ENCODE measurements around the gene EDAR. TPM values are rescaled to one million over a fixed set of nuclear protein-coding genes. Genes with fewer than 3 reads are reported as not detected.

EDAR gene
- total RNA-seq, 1 donor from 2014 or later, result not detected

DNA sequence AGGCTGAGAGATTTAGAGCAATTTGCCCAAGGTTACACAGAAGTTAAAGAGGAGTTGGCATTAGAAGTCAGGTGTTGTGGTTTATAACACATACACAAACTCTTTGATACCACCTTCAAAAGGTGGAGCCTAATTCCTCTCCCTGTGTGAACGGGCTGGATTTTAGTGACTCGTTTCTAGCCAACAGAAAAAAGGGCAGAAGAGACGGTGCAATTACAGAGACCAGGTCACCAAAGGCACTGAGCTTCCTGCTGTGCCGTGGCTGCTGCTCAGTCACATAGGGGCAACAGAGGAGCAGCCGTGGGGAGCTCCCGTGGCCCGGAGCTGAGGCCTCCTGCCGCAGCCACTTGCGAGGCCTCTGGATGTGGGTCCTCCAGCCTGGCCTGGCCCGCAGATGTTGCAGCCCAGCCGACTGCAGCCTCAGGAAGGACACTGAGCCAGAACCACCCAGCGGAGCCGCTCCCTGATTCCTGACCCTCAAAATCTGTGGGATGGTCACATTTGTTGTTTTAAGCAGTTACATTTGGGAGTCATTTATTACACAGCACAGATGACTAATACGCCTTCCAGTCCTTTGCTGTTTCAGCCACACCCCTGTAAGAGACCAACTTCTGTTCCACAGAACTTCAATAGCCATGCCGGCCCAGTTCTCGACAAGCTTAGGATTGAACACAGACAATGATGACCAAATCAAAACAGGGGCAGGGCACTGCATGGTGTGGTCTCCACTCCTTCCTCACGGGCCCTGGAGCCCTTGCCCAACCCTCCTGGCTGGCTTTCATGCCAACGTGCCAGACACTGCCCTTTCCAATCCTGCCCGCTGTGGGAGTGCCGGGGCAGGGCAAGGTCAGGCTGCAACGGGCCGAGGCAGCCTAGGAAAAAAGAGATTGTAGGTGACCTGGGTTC, 17.1 kb downstream of the EDAR start:
- no peak overlapping the region for H3K4me3 Mint-ChIP-seq (ENCODE audit: unreplicated experiment)
- TF ChIP-seq, protein P1, sequence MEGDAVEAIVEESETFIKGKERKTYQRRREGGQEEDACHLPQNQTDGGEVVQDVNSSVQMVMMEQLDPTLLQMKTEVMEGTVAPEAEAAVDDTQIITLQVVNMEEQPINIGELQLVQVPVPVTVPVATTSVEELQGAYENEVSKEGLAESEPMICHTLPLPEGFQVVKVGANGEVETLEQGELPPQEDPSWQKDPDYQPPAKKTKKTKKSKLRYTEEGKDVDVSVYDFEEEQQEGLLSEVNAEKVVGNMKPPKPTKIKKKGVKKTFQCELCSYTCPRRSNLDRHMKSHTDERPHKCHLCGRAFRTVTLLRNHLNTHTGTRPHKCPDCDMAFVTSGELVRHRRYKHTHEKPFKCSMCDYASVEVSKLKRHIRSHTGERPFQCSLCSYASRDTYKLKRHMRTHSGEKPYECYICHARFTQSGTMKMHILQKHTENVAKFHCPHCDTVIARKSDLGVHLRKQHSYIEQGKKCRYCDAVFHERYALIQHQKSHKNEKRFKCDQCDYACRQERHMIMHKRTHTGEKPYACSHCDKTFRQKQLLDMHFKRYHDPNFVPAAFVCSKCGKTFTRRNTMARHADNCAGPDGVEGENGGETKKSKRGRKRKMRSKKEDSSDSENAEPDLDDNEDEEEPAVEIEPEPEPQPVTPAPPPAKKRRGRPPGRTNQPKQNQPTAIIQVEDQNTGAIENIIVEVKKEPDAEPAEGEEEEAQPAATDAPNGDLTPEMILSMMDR (IDR thresholded peaks at IDR 0.05; ENCODE audit: partially characterized antibody, unreplicated experiment), result no peak
- H3K9me3 Mint-ChIP-seq (ENCODE audit: unreplicated experiment), result peaks cover 2% of the 10 kb centered on the region
- H3K36me3 Mint-ChIP-seq (ENCODE audit: unreplicated experiment), result no peaks in the 10 kb centered on the region
- peaks cover 2% of the 10 kb centered on the region for H3K27me3 Mint-ChIP-seq (ENCODE audit: unreplicated experiment)
- no peak overlapping the region for H3K27ac Mint-ChIP-seq (ENCODE audit: unreplicated experiment)
- DNase-seq, result no peak
- H3K4me1 Mint-ChIP-seq (ENCODE audit: low read depth, unreplicated experiment), result no peaks in the 10 kb centered on the region

DNA sequence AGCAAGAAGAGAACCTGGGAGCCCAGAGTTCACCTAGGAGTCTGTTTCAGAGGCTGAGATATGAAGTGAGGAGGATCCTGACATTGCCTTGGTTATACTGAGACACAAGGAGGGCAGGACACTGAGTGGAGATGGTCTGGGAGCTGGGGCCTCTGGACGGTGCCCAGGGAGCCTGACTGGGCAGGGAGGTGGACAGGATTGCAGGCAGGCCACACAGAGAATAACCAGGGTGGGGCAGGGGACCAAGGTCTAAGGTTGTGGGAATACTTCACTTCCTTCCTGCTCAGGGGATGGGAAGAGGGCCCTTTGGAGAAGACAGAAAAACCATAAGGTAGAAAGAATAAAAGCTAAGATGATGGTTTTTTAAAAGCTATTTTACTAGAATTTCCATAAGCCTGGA, 18.7 kb downstream of the EDAR start:
- Mint-ChIP-seq H3K27ac (ENCODE audit: unreplicated experiment) (no peak overlapping the region), H3K27me3 (ENCODE audit: unreplicated experiment) (peaks cover 2% of the 10 kb centered on the region), H3K4me1 (ENCODE audit: low read depth, unreplicated experiment) (no peaks in the 10 kb centered on the region), H3K4me3 (ENCODE audit: unreplicated experiment) (no peak overlapping the region), H3K9me3 (ENCODE audit: unreplicated experiment) (no peaks in the 10 kb centered on the region), H3K36me3 (ENCODE audit: unreplicated experiment) (no peaks in the 10 kb centered on the region)
- TF ChIP-seq, protein P1 (IDR thresholded peaks at IDR 0.05; ENCODE audit: partially characterized antibody, unreplicated experiment), result no peak
- DNase-seq, result no peak

DNA sequence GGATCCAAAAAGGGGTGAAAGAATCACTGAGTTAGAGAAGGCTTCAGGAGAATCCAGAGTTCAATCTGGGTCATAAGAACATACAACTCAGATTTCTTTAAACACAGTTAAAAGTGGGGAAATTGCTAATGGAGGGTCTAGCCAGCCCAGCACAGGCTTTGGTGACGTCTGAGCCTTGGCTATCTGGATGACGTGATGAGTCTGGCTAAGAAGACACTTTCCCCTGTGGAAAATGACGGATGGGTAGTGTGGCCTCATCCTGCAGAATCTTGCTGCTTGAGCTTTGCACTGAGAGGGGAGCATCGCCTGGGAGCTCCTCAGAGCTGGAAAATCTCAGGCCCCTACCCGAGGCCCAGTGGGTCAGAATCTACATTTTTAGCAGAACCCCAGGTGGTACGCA, 19.2 kb downstream of the EDAR start:
- H3K27me3 Mint-ChIP-seq (ENCODE audit: unreplicated experiment), result peaks cover 2% of the 10 kb centered on the region
- no peak for DNase-seq

DNA sequence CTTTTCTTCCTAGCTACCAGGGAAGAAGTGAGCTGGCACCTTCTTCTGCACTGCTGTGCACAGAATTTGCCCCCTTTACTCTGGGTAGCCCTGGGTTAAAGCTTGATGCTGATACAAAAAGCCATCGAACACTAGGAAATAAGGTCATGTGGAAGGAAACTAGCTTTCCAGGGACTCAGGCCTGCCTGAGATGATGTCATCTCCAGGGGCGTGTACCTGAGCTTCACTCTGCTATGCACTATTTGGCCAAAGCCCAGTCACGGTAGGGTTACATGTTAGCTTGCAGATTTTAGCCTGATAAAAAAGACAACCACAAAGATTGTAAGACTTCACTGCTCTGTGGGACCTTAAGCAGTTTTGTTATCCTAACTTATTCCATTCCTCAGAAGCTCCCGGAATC, 20.4 kb downstream of the EDAR start:
- no peaks in the 10 kb centered on the region for H3K9me3 Mint-ChIP-seq (ENCODE audit: unreplicated experiment)
- no peak overlapping the region for H3K27ac Mint-ChIP-seq (ENCODE audit: unreplicated experiment)
- DNase-seq, result no peak
- H3K4me3 Mint-ChIP-seq (ENCODE audit: unreplicated experiment), result no peak overlapping the region
- no peaks in the 10 kb centered on the region for H3K4me1 Mint-ChIP-seq (ENCODE audit: low read depth, unreplicated experiment)
- H3K36me3 Mint-ChIP-seq (ENCODE audit: unreplicated experiment), result no peaks in the 10 kb centered on the region
- peaks cover 2% of the 10 kb centered on the region for H3K27me3 Mint-ChIP-seq (ENCODE audit: unreplicated experiment)
- TF ChIP-seq, protein P1 (IDR thresholded peaks at IDR 0.05; ENCODE audit: partially characterized antibody, unreplicated experiment), result no peak

More for the DNA sequence above, 19.2 kb downstream of the EDAR start:
- no peaks in the 10 kb centered on the region for H3K9me3 Mint-ChIP-seq (ENCODE audit: unreplicated experiment)
- no peak overlapping the region for H3K27ac Mint-ChIP-seq (ENCODE audit: unreplicated experiment)
- TF ChIP-seq, protein P1 (IDR thresholded peaks at IDR 0.05; ENCODE audit: partially characterized antibody, unreplicated experiment), result no peak
- no peak overlapping the region for H3K4me3 Mint-ChIP-seq (ENCODE audit: unreplicated experiment)
- no peaks in the 10 kb centered on the region for H3K36me3 Mint-ChIP-seq (ENCODE audit: unreplicated experiment)
- no peaks in the 10 kb centered on the region for H3K4me1 Mint-ChIP-seq (ENCODE audit: low read depth, unreplicated experiment)

DNA sequence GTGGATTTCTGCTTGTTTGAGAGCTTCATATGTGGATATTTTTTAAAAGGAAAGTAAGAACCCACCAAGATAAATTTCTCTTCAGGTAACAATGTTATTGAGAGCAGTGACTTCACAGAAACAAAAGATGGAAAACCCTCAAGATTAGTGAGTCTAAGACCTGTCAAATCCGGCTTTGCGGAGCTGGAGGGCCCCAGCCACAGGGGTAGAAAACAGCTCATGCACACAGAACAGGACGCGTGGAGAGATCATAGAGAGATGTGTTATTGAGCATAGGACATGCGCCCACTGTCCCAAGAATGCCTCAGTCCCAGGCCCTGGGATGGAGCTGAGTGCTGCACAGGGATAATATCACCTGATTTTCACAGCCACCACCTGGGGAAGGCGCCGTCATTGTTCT, 21.3 kb downstream of the EDAR start:
- Mint-ChIP-seq H3K27me3 (ENCODE audit: unreplicated experiment) (no peaks in the 10 kb centered on the region), H3K36me3 (ENCODE audit: unreplicated experiment) (no peaks in the 10 kb centered on the region), H3K4me3 (ENCODE audit: unreplicated experiment) (no peak overlapping the region), H3K4me1 (ENCODE audit: low read depth, unreplicated experiment) (no peaks in the 10 kb centered on the region), H3K9me3 (ENCODE audit: unreplicated experiment) (no peaks in the 10 kb centered on the region), H3K27ac (ENCODE audit: unreplicated experiment) (no peak overlapping the region)
- no peak for DNase-seq
- TF ChIP-seq, protein P1 (IDR thresholded peaks at IDR 0.05; ENCODE audit: partially characterized antibody, unreplicated experiment), result no peak

Measured in glutamatergic neuron (in vitro differentiated cells).